Skin of body (tissue), 2 donors: ENCODE results near the gene SPATA16. TPM values are rescaled to one million over a fixed set of nuclear protein-coding genes. Genes with fewer than 3 reads are reported as not detected.
A peak's percentile ranks its signal among the peaks of the same experiment; 100 is the strongest.

ENCODE experiments used
- DNase-seq: peaks from one replicate; lab custom pipeline; 2025; lab: John Stamatoyannopoulos, UW
- total RNA-seq: library from RNA; depleted of rRNA; stranded (reverse); fragments of >200 nt; gene quantifications from one replicate; pipeline ENCODE4 v1.2.3, GENCODE V29; 2014

SPATA16 gene
- total RNA-seq, 1 donor from 2014 or later, result not detected

DNA sequence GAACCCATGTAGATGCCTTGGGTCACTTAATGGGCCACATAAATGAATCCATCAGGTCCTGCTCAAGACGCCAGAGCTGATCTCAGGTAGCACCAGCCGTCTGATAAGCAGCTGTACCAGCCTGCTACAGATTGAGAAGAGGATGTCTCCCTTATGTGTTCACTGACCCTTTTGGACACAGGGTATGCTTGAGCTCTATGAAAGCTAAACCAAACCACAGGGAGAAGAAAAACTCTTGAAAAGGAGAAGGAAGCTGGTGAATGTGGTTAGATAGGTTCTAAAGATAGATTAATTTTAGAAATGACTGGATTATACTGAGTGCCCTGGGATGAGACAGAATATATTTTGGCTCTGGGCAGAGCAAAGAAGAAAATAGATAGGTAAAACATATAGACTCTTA is 187.5 kb downstream of the SPATA16 start:
- DNase-seq, result no peak

DNA sequence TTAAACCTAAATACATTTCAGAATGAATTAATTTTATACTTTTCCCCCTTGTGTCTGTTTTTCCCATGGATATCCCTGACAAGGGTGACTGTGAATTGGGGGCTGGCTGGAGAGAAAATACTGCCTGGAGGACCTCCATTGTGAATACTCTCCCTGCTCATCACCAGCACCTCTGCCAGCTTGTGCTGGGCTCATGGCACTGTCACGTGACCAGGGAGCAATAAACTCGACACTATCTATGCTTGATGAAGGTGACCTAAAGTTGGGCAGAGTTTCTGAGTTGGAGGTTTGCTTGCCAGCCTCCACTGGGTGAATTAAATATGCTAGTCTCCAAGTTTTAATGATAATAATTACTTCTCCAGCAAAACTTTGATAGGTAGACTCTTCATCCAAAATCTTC is 189.5 kb downstream of the SPATA16 start:
- DNase-seq, result no peak

DNA sequence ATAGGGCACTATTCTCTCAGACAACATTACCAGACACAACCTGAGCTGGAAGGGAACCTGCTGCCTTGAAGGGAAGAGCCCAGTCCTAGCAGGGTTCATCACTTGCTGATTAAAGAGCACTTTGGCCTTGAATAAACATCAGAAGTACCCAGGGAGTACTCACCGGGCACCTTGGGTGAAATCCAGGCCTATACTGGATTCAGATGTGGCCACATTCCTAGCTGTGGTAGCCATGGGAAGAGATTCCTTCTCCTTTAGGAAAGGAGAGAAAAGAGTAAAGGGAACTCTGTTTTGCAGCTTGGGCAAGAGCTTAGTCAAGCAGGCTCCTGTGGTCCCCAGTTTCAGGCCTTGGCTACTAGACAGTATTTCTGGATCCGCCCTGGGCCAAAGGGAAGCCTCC is 195.0 kb downstream of the SPATA16 start:
- no peak for DNase-seq

DNA sequence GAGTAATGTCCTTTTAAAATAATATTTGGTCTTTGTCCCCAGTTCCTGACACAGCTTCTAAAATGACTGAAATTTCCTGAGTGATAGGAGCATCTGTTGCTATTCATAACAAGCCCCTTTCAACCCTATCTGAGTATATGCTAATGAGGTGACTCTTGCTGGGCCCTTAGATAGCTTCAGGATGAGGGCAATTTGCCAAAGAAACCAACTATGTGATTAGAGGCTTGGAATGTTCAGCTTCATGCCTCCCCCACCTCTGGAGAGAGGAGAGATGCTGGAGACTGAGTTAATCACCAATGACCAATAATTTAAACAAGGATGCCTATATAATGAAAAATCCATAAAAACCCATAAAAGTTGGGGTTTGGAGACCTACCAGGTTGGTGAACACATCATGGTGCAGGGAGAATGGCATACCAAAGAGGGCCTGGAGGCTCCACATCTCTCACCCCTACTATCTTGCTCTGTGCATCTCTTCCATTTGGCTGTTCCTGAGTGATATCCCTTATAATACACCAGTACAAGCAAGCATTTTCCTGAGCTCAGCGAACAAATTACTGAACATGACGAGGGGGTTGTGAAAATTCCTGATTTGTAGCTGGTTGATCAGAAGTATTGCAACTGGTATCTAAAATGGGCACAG is 201.3 kb downstream of the SPATA16 start:
- DNase-seq, result no peak

DNA sequence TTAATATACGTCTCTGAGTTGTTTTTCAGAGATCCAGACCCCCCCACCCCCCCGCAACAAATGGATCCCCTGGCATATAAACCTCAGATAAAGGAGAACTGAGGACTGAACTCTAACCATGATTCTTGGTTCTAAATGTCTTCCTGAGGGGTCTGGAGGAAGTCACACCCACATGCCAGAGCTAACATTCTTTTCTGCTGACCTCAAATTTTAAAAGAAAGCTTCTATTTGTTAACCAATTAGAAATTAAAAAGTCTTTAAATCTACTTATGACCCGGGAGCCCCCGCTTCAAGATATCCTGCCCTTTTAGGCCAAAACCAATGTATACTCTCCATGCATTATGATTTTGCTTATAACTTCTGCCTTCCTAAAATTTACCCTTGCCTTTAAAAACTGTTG is 202.2 kb downstream of the SPATA16 start:
- no peak for DNase-seq

DNA sequence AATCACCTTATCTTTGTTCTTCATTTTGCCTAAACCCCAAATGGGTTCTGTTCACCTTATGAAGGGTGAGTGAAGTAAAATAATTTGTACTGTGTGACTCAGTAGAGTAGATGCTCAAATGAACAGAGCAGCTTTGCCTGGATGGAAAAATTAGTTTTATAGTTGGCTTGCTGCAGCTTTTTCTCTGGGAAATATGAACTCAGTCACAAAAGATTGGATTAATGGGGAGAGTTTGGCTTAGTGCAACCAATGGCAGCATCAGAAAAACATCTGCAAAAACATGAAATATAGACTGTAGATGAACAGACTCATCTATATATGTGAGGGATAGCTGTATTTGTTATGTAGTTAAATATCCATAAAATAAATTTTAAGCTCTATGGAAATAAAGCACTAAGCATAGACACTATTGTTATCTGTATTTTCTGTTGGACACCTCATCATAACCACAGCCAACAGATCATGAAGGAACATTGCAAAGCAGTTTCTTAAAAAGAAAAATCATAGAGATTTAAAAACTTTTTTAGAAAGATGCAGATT is 209.2 kb downstream of the SPATA16 start:
- peak; percentile 3 for DNase-seq

DNA sequence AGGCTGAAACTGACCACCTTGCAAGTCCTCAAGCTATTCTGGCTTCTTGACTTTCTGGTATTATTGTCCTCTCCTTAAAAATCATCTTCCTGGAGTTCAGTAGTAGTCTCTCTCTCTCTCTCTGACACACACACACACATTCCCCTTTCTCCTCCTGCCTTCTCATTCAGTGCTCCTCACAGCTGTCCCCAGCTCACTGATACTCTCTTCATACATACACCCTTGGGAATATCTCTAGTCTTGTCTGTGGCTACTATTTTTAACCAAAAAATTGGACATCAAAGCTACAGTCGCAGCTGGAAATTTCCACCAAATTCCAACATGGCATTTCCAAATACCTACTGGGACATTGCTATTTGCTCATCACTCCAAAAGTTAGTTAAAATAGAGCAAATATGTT is 211.6 kb downstream of the SPATA16 start:
- DNase-seq, result no peak

DNA sequence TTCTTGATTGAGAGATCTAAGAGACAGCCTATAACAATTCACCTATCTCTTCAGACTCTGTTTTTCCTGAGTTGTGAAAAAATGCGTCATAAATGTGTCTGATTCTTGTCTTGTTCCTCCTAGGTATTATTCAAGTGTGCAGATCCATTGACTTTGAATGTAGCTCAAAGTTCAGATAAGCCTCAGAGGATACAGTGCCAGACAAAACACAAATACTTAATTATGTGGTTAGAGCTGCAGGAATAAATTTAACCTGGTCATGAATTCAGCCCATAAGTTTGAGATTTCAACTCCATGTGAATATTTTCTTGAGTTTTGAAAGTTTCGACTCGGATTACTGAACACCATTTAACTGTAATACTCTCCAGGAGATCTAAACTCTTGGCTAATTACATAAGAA is 216.5 kb downstream of the SPATA16 start:
- no peak for DNase-seq

DNA sequence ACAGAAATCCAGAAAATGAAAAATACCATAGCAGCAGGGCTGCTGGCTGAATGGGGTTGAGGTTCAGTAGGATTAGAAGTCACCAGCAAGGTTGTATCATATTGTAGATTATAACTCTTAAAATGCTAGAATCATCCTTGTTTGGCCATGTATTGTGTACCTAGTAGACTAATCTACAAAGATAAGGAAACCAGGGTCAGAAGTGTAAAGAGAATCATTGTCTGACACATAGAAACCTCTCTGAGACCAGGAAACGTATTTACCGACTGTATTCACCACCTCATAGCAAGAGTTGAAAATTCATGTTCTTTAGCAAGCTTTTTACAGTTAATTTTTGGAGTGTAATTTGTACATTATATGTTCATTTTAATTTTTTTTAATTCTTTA is 221.7 kb downstream of the SPATA16 start:
- DNase-seq, result no peak

DNA sequence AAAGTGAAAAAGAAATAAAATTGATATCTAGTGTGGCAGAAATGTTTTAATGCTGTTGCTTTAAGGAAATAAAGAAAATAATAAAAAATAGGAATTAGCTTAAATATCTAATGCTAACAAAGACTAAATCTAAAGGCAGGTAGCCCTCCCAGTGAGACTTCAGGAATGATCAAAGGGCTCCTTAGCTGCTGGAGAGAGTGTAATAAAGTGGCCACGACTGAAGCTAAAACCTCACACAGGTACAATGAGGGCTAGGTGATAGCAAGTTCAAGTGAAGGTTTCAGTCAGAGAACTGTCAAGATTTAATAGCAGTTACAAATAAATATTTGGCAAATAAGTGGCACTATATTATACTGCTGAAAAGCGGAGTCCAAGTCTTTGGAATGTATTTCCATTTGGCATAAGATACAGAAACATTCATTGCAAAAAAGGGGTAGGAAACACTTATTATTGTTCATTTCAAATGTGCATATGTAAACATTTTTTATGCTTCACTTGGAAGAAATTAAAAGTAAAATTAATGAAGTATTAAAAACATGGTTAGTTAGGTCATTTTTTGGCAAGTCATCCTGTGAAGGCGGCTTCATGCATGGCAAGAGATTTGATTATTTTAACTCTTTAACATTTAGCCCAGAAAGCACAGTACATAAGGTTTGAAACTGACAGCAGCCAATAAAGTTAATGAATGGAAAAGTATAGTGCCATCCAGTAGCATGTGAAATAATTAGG is 222.3 kb downstream of the SPATA16 start:
- DNase-seq, result peak; percentile 40

DNA sequence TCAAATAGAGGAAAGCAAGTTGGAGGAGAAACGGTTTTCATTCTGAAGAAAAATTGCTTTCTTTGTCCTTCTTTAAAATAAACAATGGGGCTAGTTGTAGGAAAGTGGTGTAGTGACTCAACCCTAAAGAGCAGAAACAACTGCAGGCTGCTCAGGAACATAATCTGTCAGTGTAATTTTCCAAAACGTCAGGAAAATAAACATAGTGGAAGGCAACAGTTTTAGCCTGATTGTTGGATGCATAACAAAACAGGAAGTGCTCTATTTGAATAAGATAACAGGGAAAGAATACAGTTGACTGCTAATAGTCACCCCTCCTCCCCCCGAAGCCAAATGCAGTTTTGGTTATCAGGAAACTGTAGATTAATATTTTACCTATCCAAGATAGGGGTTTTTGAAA is 222.9 kb downstream of the SPATA16 start:
- peak; percentile 15 for DNase-seq

DNA sequence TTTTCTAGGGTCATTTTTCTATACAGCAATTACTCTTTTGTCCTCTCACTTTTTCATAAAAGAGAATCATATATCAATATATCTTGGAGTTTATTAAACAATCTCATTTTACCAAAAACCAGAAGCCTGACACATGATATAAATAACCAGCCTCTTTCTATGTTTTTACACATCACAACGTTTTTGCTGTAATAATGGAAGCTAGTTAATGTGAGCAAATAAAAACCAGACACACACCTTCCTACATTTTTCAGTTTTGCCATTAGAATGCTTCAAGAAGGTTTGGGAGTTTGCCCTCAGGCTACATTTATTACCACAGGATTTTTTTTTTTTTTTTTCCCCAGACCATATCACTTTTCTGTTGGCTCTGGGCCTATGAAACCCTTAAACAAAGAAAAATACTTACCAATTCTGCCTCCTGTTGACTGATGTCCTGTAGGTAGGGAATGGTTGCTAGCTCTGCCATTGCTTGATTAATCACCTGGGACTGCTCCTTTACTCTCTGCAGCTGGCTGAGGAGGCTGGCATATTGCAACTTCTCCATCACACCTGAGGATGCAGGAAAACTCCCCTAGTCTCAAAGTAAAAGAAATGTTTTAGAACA is 225.0 kb downstream of the SPATA16 start:
- DNase-seq, result no peak

DNA sequence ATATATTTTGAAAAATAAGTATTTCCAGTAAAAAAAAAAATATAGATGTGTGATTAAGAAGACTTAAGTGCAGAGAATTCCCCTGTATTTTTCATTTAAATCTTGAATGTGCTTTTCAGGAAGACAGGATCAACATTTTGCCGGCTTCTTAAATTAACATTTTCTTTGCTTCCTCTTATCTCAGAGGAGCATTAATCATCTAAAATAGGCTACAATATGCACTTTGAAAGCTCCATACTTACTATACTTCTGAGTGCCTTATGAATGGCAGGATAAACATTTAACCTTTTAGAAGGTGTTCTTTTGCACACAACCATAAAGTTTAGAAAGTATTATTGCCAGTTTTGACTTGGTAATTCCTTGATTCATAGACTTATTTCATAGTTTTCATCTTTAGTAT is 226.2 kb downstream of the SPATA16 start:
- no peak for DNase-seq

DNA sequence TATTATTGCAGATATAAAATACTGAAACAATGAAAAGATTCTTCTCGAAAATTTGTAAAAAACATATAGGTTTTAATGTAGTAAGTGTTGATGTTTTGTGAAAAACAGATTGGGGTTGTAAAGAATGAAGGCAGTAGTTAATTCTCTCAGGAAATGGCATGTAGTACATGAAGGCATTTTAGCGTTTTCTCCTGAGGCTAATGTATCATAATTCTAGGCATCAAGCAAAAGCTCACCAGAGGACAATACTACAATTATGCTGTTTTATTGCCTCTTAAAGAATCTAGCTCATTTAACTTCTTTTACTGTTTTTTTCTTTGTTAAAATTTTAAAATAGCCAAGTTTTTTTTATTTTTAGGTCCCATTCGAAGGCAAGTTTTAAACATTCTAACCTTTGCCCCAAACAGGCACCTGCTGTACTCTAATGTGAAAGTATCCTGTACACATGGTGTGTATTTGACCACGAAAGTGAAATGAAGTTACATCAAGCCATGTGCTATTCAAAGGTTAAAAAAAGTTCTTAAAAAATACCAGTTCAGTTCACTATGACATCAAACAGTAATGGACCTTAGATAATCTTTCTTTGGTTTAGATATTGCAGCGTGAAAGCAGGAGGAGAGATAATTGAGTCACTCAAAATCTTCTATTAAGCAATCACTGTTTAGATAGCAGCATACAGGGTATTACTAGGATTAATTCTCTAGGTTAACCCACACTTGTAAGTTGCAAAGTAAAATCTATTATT is 227.0 kb downstream of the SPATA16 start:
- peak; percentile 33 for DNase-seq

DNA sequence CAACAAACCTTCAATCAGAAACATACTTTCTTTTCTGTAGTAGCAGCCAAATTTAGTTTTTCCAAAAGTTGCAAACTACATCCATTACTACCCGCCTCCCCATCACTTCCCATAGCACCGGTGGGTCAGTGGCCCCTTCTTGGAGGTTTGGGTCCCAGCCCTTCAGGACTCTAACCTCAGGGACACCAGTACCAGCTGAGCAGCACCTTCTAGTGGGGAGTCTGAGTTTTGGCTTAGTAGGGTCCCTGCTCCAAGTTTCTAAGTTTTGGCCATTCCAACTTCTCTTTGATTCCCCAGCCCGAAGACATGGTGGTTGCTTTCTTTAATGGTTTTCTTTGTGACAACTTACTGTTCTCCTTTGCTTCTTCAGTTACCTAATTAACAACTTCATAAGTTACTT is 229.9 kb downstream of the SPATA16 start:
- no peak for DNase-seq

DNA sequence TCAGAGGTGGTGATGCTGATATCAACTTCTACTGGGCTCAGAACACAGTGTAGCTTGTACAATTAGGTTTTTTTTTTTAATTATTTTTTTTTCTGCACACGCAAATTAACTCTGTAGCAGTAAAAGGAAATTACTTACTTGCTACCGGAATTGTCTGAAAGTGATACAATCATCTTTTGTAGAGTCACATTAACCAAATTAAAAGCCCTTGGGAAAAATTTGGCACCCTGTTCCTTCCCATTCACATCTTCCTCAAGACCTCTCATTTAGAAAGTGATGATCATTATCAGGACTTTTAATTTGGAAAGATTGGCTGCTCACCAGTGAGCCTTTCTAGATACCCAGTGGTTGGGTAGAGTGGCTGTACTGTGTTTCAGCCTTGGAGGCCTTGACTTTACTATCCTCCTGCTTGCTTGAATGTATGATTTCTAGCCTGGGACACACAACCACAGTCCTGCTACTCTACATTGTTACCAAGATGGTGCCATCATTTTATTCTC is 232.2 kb downstream of the SPATA16 start:
- no peak for DNase-seq

DNA sequence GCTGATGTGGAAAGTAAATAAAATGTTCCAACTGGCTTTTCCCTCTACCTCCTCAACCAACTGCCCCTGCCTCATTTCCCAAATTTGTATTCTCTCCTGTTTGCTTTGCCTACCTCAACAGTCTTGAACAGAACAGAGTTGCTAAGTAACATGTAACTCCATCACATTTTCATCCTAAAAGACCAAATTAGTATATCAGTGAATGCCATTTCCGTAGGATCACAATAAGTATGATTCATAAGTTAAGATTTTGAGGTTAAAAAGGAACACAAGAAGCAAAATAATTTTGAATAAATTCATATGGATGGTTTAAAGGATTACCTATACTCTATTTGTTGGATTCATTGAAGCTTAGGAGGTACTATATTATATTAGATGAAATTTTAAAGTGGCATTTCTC is 235.6 kb downstream of the SPATA16 start:
- DNase-seq, result no peak

DNA sequence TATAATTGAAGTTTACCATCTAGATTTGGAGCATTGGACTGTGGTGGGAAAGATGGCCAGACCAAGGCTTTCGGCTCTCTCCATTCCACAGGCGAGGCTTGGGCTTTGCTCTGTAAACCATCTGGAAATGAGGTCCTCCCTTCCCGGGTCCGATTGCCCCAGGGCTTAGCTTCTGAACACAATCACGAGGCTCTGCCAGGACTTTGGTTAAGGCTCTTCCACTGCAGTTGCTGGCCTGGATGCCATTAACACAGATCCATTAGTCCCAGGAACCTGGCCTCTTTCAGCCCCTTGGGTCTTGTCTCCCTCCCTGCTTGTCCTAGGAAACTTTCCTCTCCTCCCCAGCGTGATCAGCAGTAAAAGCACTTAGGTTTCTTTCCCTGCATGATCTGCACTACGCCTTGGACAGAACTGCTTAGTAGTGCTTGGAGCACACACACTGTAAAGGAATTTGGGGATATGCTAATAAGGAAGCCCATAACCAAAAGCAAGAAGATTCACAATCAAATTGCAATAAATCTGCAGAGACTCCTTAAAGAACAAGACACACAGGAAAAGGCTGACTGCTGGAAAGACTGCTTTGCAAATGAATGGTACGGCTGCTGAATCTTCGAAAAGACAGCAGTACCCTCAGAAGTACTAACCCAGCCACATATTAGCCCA is 236.2 kb downstream of the SPATA16 start:
- DNase-seq, result peak; percentile 18

DNA sequence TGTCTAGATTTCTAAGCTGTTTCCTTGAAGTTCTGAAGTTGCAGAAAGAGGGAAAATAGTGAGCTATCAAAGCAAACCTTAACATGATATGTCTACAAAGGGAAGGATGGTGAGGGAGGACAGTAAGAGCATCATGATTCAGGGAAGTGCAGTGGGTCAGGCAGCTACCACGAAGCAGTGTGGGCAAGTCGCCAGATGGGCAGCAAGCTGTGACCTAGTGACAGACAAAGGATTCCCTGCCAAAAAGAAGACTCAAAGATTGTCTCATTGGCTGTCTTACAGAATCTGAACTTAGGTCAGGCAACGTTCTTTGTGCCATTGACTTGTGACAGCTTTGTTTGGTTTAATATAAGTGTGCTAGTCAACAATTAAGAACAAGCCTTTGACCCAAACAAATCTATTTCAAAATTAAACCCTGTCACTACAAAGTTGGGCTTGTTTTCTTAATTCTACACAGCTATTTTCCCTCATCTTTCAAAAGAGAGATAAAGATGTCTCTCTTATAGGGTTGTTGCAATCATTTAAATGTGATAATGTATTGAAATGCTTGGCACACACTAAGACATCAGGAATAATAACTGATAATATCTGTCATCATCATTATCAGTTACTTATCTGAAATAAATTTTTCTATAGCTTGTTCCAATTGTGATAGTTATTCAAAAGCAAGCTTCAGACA is 237.3 kb downstream of the SPATA16 start:
- DNase-seq, result no peak

DNA sequence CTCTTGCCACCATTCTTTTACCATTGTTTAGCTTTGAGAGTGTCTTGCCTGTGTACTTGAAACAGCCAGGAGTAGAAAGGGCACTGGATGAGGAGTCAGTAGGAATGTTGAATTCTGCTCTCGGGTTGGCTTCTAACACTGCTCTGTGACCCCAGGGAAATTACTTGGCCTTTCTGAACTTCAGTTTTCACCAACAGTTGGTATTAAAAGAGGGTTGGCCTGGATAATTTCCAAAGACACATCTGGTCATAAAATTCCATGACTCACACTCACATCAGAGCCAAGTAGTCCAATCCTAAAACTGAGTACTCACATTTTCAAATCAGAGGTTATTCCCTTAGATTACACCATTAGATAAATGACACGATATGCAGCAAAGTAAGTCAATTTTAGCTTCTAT is 248.9 kb downstream of the SPATA16 start:
- DNase-seq, result peak; percentile 58

DNA sequence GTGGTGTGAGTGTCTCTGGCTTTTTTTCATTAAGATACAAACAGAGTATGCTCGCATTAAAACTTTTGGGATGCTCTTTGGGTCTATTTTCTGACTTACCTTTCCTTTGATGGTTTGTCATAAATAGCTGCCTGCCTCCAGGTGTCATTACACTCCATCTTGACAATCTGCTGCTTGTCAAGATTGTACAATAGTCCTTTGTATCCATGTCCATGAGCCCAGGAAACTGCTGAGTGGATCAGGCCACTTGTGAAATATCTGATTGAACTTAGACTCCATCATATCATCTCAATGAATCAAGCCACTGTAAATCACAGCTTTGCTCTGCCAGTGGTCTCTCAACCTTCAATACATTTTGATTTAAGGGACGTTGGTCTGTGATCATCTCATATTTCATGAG is 255.3 kb downstream of the SPATA16 start:
- DNase-seq, result no peak
